ENCODE measurements around the gene ZCWPW1. TPM values are rescaled to one million over a fixed set of nuclear protein-coding genes. Genes with fewer than 3 reads are reported as not detected.

ZCWPW1 gene
- total RNA-seq, 2 donors from 2014 or later, result 1.6 to 3.3 TPM

GRCh38 chr7:100407285-100408180 is 21.0 kb downstream of the ZCWPW1 start:
- intact Hi-C loops (cut with DNase I), result no loop called here
- Histone ChIP-seq H3K4me1 (no peaks in the 10 kb centered on the region), H3K9me3 (no peaks in the 10 kb centered on the region), H3K4me3 (no peak overlapping the region), H3K27ac (no peak overlapping the region), H3K27me3 (no peaks in the 10 kb centered on the region), H3K36me3 (replicated peaks in 1 of 2; ENCODE audit: insufficient read depth in 1 of 2, low read depth in 2 of 2) (no peaks in the 10 kb centered on the region)
- ATAC-seq (peak; percentile 76), DNase-seq (peak in 3 of 4 donors; percentile 19 to 60 (median 33))
- 34 to 43% methylated on average over 12 of the region's 12 CpGs for WGBS, 2 donors
- no peak for TF ChIP-seq POLR2A (IDR thresholded peaks at IDR 0.05)
- peak; percentile 38 to 68 (median 49) for TF ChIP-seq CTCF (IDR thresholded peaks at IDR 0.05)

GRCh38 chr7:100406767-100407166 is 21.7 kb downstream of the ZCWPW1 start:
- 35 to 44% methylated on average over 6 of the region's 6 CpGs for WGBS, 2 donors
- DNase-seq, result no peak
- no peaks in the 10 kb centered on the region for H3K27me3 ChIP-seq
- TF ChIP-seq CTCF (IDR thresholded peaks at IDR 0.05), result no peak
- no peak for TF ChIP-seq POLR2A (IDR thresholded peaks at IDR 0.05)
- no peak overlapping the region for H3K27ac ChIP-seq
- no peaks in the 10 kb centered on the region for H3K4me1 ChIP-seq
- ATAC-seq, result no peak
- intact Hi-C loops (cut with DNase I), result no loop called here
- H3K36me3 ChIP-seq (replicated peaks in 1 of 2; ENCODE audit: insufficient read depth in 1 of 2, low read depth in 2 of 2), result no peaks in the 10 kb centered on the region
- no peaks in the 10 kb centered on the region for H3K9me3 ChIP-seq
- no peak overlapping the region for H3K4me3 ChIP-seq

GRCh38 chr7:100402241-100402640 is 26.3 kb downstream of the ZCWPW1 start:
- no peak for DNase-seq
- no peak for ATAC-seq
- intact Hi-C loops (cut with DNase I), result no loop called here
- H3K27ac ChIP-seq, result no peak overlapping the region
- TF ChIP-seq POLR2A (IDR thresholded peaks at IDR 0.05) (no peak), CTCF (IDR thresholded peaks at IDR 0.05) (no peak)
- no peaks in the 10 kb centered on the region for H3K27me3 ChIP-seq
- WGBS, 2 donors, result 94 to 100% methylated on average over 2 of the region's 2 CpGs
- H3K4me3 ChIP-seq, result no peak overlapping the region
- H3K4me1 ChIP-seq, result no peaks in the 10 kb centered on the region
- no peaks in the 10 kb centered on the region for H3K9me3 ChIP-seq
- H3K36me3 ChIP-seq (replicated peaks in 1 of 2; ENCODE audit: insufficient read depth in 1 of 2, low read depth in 2 of 2), result no peaks in the 10 kb centered on the region

- TF ChIP-seq POLR2A (IDR thresholded peaks at IDR 0.05), result no peak
- TF ChIP-seq CTCF (IDR thresholded peaks at IDR 0.05), result no peak
- DNase-seq (no peak), ATAC-seq (no peak)
- no peaks in the 10 kb centered on the region for H3K27me3 ChIP-seq
- WGBS, 2 donors, result 84 to 91% methylated on average over 5 of the region's 5 CpGs
- no peaks in the 10 kb centered on the region for H3K4me1 ChIP-seq
- H3K36me3 ChIP-seq (replicated peaks in 1 of 2; ENCODE audit: insufficient read depth in 1 of 2, low read depth in 2 of 2), result no peaks in the 10 kb centered on the region
- no peak overlapping the region for H3K4me3 ChIP-seq
- H3K27ac ChIP-seq, result no peak overlapping the region
- intact Hi-C loops (cut with DNase I), result no loop called here
- no peaks in the 10 kb centered on the region for H3K9me3 ChIP-seq
Observed at GRCh38 chr7:100401811-100402210, 26.7 kb downstream of the ZCWPW1 start.

- DNase-seq (no peak), ATAC-seq (no peak)
- WGBS, 2 donors, result 85 to 87% methylated on average over 11 of the region's 11 CpGs
- H3K27ac ChIP-seq, result no peak overlapping the region
- H3K36me3 ChIP-seq (replicated peaks in 1 of 2; ENCODE audit: insufficient read depth in 1 of 2, low read depth in 2 of 2), result no peaks in the 10 kb centered on the region
- no peaks in the 10 kb centered on the region for H3K4me1 ChIP-seq
- no peak for TF ChIP-seq POLR2A (IDR thresholded peaks at IDR 0.05)
- TF ChIP-seq CTCF (IDR thresholded peaks at IDR 0.05), result no peak
- no peaks in the 10 kb centered on the region for H3K27me3 ChIP-seq
- intact Hi-C loops (cut with DNase I), result no loop called here
- no peak overlapping the region for H3K4me3 ChIP-seq
- H3K9me3 ChIP-seq, result no peaks in the 10 kb centered on the region
Observed at GRCh38 chr7:100400656-100401055, 27.8 kb downstream of the ZCWPW1 start.
